Cardiac septum (tissue), 1 donor: Measurements from ENCODE around the gene LARGE2. TPM values are rescaled to one million over a fixed set of nuclear protein-coding genes. Genes with fewer than 3 reads are reported as not detected.

ENCODE experiments used
- DNase-seq: peaks from one replicate; pipeline ENCODE4 v3.0.0-alpha.2; 2020; ENCODE audit warnings: low spot score
- intact Hi-C: fragments of 100-400 bp; cut with DNase I; formaldehyde crosslinking; loops from one replicate; pipeline ENCODE4 v1.14.0; 2022
- total RNA-seq: library from RNA; stranded (reverse); fragmentation: NEBNext Ultra II Directional; extraction: Animal tissue kit (Norgen Biotek cat#: 25700); gene quantifications from one replicate; pipeline ENCODE4 v1.2.1, GENCODE V29; 2021
- donor health status: DM: no; HTN: no; CAD: no.

The LARGE2 gene
- total RNA-seq, 1 donor from 2014 or later = not detected

DNA sequence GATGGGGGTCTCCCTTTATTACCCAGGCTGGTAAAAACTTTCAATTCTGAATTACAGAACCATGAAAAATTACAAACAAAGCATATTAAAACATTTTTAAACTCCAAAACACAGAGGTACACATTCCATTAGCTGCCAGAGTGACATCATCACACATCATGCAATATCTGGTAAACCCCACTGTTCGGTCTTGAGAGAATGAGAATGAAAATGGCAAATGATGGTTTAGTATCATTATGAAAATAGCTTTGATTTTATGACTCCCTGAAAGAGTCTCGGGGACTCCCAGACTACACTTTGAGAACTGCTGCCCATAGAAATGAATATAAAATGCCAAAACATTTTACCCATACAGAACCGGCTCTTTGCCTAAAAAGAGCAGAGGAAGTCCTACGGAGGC is 18.8 kb downstream of the LARGE2 start:
- no peak for DNase-seq
- intact Hi-C loops = no loop called here

DNA sequence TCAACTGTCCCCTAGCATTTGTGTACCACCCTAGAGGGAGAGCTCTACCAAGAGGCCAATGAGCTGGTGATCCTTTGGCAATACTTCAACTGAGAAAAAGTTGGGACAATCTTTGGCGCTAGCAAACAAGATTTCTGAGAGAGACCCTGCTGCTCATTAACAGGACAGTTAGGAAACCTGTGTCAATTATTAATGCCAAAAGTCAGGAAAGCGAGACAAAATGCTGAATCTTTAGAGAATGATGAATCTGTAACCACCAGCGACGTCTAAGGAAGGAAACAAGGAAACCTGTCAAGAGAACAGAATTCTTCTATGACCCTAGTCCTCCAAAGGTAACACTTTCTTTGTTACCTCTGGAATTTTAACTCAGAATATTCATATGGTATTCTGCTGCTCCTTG is 19.9 kb downstream of the LARGE2 start:
- intact Hi-C loops = no loop called here

DNA sequence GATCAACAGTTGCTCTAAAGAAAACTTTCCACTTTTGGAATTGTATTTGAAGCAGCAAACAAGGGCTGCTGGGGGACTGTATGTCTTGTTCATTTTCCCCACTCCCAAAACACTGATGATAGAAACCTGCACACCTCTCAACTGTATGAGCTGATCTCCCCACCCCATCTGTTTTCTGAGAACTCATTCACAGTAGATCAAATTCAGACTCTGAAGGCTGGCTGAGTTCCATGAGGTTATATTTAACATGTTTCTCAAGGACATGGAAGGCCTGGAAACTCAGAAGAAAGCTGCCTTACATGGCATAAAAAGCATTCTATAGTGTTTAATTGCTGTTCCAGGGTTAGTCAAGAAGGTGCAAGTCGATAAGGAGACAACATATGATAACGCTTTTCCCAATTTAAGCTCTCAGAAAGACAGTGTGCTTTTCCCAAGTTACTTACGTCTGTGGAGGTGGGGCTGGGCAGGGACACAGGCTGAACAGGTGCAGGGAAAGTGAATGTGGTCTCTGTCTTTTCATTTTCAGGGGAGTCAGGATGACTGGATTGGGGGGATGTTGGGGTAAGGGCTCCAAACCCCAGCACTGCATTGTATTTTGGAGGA is 23.0 kb downstream of the LARGE2 start:
- intact Hi-C loops = no loop called here
- no peak for DNase-seq

More for the DNA sequence above, 19.9 kb downstream of the LARGE2 start:
- DNase-seq = no peak

DNA sequence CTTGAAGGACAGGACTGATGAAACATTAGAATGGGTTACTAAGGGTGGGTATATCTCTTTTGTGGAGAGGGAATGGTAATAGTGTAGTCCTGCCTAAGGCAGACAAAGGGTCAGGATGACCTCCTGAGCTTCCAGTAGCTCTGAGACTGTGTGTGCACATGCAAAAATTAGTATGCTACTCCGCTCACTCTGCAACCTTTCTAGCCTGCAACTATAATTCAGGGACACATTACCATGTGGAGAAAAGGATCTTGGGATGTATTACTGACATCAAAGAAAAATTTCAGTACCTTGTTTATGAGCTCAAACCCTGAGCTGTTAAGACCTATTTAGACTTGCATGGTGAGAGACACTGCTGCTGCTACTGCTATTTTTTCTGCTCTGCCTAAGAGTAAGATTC is 25.4 kb downstream of the LARGE2 start:
- no peak for DNase-seq
- intact Hi-C loops = no loop called here

DNA sequence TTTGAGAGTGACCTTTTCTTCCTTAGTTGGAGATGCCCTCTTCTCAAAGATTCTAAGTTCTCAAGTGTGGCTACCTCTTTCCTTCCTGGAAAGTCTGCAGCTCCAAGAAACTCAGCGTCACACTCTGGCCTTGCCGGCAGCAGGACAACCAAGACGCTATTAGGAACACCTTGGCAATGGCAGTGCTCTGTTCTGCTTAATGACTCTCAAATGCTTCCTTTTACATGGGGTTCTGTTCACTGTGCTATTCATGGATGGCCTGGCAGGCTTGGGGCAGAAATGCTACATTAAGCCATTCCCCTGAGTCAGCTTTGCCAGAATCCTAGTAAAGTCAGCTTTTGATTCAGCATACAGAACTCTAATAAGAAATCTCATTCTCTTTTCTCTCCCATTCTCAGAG is 25.9 kb downstream of the LARGE2 start:
- no peak for DNase-seq
- intact Hi-C loops = no loop called here

DNA sequence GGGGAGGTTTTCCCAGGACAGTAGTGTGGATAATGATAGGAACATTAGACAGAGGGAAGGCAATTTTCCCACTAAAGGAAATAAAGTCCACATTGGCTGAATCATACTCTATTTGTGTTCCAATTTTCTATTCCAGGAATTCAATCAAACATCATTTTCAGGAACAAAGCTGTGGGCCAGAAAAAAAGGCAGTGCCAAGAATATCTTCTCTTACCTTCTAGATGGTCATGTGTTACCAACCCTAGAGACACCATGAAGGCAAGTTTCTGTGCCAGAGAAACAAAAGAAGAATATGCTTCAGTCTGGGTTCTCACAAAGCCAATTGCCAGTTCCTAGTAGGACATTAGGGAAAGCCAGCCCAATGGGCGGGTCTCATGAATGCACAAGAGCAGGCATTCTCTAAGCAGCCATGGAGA is 27.5 kb downstream of the LARGE2 start:
- intact Hi-C loops = no loop called here
- DNase-seq = no peak

DNA sequence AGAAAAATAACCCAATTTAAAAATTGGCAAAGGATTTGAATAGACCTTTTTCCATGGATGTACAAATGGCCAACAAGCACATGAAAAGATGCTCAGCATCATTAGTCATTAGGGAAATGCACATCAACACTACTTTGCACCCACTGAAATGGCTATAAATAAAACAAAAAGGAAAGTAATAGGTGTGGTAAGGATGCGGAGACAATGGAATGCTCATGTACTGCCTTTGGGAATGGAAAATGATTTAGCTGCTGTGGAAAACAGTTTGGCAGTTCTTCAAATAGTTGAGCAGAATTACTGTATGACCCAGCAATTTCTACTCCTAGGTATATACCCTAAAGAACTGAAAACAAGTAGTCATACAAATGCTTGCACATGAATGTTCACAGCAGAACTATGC is 37.4 kb downstream of the LARGE2 start:
- intact Hi-C loops = no loop called here
- DNase-seq = no peak

DNA sequence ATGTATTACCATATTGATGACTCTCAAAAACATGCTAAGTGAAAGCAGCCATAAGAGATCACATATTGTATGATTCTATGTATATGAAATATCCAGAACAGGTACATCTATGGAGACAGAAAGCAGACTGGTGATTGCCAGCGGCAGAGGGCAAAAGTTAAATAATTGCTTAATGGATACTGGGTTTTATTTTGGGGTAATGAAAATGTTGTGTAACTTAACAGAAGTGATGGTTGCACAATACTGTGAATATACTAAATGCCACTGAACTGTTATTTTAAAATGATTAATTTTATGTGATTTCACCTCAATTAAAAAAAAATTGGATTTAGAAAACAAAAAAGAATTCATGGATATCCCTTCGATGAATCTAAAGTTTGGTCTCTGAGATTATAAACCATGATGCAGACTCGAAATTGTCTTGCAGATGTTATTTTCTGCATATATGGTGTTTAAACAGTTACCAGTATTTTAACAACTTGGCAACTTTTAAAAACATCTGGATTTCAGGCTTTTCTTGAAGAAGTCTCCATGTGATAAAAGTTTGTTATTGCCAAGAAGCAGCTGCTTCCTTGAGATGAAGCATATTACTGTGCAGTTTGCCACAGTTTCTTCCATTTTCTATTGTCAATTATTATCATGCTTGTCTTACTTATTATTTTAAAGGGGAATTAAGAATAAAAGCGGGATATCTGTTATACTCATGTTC is 38.1 kb downstream of the LARGE2 start:
- intact Hi-C loops = no loop called here
- DNase-seq = no peak

DNA sequence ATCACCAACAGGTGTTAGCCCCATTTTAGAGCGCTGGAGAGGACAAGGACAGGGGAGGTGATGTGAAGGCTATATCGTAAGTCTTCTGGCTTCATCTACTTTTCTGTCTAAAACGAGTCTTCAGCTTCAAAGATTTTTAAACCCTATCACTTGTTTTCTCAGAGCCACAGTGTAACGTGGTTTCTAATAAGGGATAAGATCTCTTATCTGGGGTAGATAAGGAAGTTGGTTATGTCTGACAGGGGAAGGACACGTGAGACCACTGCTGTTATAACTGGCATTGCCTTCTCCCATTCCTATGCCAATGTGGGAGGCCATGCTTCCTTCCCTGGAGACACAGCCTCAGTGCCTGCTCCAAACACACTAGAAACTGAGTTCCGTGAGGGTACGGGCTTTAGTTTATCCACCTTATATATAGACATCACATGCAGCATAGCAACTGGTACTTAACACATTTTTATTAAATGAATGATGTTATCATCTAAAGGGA is 39.3 kb downstream of the LARGE2 start:
- intact Hi-C loops = no loop called here
- no peak for DNase-seq

DNA sequence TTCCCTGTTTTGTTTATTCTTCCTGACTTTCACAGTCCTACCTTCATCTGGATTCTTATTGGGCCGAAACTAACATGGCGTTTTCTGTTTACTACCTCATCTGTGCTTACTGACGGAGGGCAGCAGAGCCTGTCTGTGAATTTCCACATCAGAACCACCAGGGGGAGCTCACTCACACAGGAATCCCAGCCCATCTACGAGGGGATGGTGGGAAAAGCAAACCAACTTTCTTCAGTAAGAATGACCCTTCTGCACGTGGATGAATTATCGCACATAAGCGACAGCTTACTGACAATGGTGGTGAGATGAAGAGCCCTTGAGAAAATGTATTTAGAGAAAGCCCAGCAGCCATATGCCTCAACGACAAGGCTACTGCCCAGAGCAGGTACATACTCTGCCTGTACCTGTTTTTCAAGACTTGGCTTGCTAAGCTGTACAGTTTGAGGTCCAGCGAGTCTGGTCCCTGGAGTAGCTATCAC is 42.5 kb downstream of the LARGE2 start:
- intact Hi-C loops = loop anchor here (1.0 kb wide), 1 partner anchor 41 kb away; no protein-coding TSS in a partner anchor
- DNase-seq = peak; percentile 77

DNA sequence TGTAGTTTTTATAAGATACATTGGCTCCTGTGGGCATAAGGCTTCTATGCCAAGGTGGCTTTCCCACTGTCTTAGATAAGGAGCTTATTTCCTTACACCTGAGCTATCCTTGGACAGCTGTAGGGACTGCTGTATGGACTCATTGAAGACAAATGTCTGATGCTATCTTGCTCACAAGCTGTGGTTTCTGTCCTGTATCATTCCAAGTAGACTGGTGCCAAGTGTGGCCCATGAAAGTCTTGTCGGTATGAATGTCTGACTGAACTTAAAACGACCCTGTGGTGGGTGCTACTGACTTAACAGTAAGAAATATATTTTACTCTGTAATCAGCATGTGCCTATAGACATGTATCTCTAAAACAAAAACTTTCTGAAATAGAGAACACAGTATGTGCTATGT is 45.0 kb downstream of the LARGE2 start:
- intact Hi-C loops = no loop called here
- no peak for DNase-seq

DNA sequence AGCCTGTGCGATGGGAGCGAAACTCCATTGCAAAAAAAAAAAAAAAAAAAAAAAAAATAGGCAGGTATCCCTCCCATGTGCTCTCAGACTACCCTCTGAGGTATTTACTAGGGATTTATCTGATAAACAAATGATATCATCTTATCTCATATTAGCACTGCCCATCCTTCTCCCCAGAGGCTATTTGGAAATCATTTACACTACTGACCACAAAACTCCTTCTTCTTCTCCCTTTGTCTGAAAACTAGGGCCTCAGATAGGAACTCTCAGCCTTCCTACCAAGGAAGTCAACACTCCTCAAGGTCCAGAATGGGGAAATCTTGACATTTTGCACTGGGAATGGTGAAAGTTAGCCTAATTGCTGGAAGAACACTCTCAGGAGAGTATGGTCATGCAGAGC is 46.4 kb downstream of the LARGE2 start:
- DNase-seq = no peak
- intact Hi-C loops = no loop called here

DNA sequence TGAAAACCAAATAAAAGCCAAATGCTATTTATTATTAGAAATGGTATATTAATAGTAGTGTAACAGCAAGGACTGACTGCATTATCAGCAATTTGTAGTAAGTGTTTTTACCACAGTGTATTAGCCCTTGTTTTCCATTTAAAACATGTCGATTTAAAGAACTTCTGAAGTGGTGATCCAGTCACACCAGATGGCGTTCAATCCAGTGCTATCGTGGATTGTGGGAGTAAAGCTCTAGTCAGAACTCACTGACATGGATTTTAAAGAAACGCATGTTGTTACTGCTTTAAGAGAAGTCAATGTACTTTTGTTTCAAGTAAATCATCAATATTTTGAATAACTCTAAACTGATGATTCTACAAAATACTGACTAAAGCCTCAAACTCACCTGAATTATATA is 51.1 kb downstream of the LARGE2 start:
- DNase-seq = no peak
- intact Hi-C loops = no loop called here

DNA sequence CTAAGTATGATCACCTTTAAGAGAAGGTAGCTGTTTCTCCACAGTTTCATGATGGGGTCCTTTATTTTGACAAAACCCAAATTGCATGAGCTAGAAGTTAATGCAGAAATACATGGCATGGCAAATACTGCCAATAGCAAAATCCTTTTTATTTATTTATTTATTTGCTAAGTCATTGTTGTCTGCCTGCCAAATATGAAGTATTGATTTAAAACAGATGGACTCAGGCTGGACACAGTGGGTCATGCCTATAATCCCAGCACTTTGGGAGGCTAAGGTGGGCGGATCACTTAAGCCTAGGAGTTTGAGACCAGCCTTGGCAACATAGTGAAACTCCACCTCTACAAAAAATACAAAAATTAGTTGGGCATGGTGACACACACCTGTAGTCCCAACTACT is 52.4 kb downstream of the LARGE2 start:
- no peak for DNase-seq
- intact Hi-C loops = no loop called here

Other genes with a start within 250 kb of the LARGE2 start
- gene SLC35C1, start 117.5 kb upstream of the LARGE2 start, total RNA-seq = 7.5 TPM
- gene CRY2, start 75.2 kb upstream of the LARGE2 start, total RNA-seq = 49.6 TPM
- 7.5 TPM for gene MAPK8IP1, start 37.0 kb upstream of the LARGE2 start, total RNA-seq
- gene FREY1, start 15.4 kb upstream of the LARGE2 start, total RNA-seq = 0.54 TPM
- gene PEX16, start 4.8 kb upstream of the LARGE2 start, total RNA-seq = 13.0 TPM
- 43.8 TPM for gene PHF21A, start 198.8 kb downstream of the LARGE2 start, total RNA-seq